ENCODE measurements around the gene COL15A1.

COL15A1 gene

GRCh38 chr9:98980291-98980690 lies 36.6 kb downstream of the COL15A1 start:
- Histone ChIP-seq H3K4me2 (ENCODE audit: low read length) (no peak overlapping the region), H3K9ac (ENCODE audit: low read length) (no peak overlapping the region), H3K4me1 (ENCODE audit: low read length) (peaks cover 3% of the 10 kb centered on the region; the same call in 1 of the 2 replicates), H3K4me3 (ENCODE audit: low read length) (no peak overlapping the region), H4K20me1 (ENCODE audit: insufficient read depth, low read length) (no peaks in the 10 kb centered on the region), H3K27ac (ENCODE audit: low read length) (no peak overlapping the region), H3K36me3 (replicated peaks; ENCODE audit: low read depth, low read length) (no peaks in the 10 kb centered on the region), H2AFZ (ENCODE audit: low read depth, low read length) (no peak overlapping the region), H3K27me3 (ENCODE audit: low read depth, low read length) (peaks cover 17% of the 10 kb centered on the region), H3K9me3 (ENCODE audit: insufficient read depth, low read length) (no peaks in the 10 kb centered on the region), H3K79me2 (ENCODE audit: low read length) (no peaks in the 10 kb centered on the region)
- no peak for TF ChIP-seq CTCF (IDR thresholded peaks at IDR 0.05; ENCODE audit: low read depth, low read length)
- TF ChIP-seq EZH2phosphoT487 (IDR thresholded peaks at IDR 0.05; ENCODE audit: low read depth) = no peak

GRCh38 chr9:98983295-98984268 lies 39.9 kb downstream of the COL15A1 start:
- H4K20me1 ChIP-seq (ENCODE audit: insufficient read depth, low read length) = no peaks in the 10 kb centered on the region
- H3K4me3 ChIP-seq (ENCODE audit: low read length) = no peak overlapping the region
- H3K9ac ChIP-seq (ENCODE audit: low read length) = no peak overlapping the region
- no peak overlapping the region for H3K4me2 ChIP-seq (ENCODE audit: low read length)
- H3K36me3 ChIP-seq (replicated peaks; ENCODE audit: low read depth, low read length) = no peaks in the 10 kb centered on the region
- H3K9me3 ChIP-seq (ENCODE audit: insufficient read depth, low read length) = no peaks in the 10 kb centered on the region
- TF ChIP-seq CTCF (IDR thresholded peaks at IDR 0.05; ENCODE audit: low read depth, low read length) (no peak), EZH2phosphoT487 (IDR thresholded peaks at IDR 0.05; ENCODE audit: low read depth) (no peak)
- H3K27me3 ChIP-seq (ENCODE audit: low read depth, low read length) = 0 out of 2 replicates have a peak, but pooled peaks cover 4% of the 10 kb centered on the region
- H3K4me1 ChIP-seq (ENCODE audit: low read length) = no peaks in the 10 kb centered on the region
- no peaks in the 10 kb centered on the region for H3K79me2 ChIP-seq (ENCODE audit: low read length)
- H2AFZ ChIP-seq (ENCODE audit: low read depth, low read length) = no peak overlapping the region
- H3K27ac ChIP-seq (ENCODE audit: low read length) = no peak overlapping the region

GRCh38 chr9:98985596-98985995 lies 41.9 kb downstream of the COL15A1 start:
- TF ChIP-seq CTCF (IDR thresholded peaks at IDR 0.05; ENCODE audit: low read depth, low read length) (no peak), EZH2phosphoT487 (IDR thresholded peaks at IDR 0.05; ENCODE audit: low read depth) (no peak)
- Histone ChIP-seq H3K79me2 (ENCODE audit: low read length) (no peaks in the 10 kb centered on the region), H3K4me2 (ENCODE audit: low read length) (no peak overlapping the region), H3K4me3 (ENCODE audit: low read length) (no peak overlapping the region), H4K20me1 (ENCODE audit: insufficient read depth, low read length) (no peaks in the 10 kb centered on the region), H3K9me3 (ENCODE audit: insufficient read depth, low read length) (no peaks in the 10 kb centered on the region), H3K9ac (ENCODE audit: low read length) (no peak overlapping the region), H2AFZ (ENCODE audit: low read depth, low read length) (no peak overlapping the region), H3K27me3 (ENCODE audit: low read depth, low read length) (no peaks in the 10 kb centered on the region), H3K4me1 (ENCODE audit: low read length) (peaks cover 14% of the 10 kb centered on the region), H3K27ac (ENCODE audit: low read length) (no peak overlapping the region), H3K36me3 (replicated peaks; ENCODE audit: low read depth, low read length) (no peaks in the 10 kb centered on the region)

- H3K36me3 ChIP-seq (replicated peaks; ENCODE audit: low read depth, low read length) = no peaks in the 10 kb centered on the region
- peaks cover 14% of the 10 kb centered on the region for H3K4me1 ChIP-seq (ENCODE audit: low read length)
- no peaks in the 10 kb centered on the region for H3K79me2 ChIP-seq (ENCODE audit: low read length)
- no peak overlapping the region for H3K27ac ChIP-seq (ENCODE audit: low read length)
- no peak overlapping the region for H2AFZ ChIP-seq (ENCODE audit: low read depth, low read length)
- no peaks in the 10 kb centered on the region for H3K9me3 ChIP-seq (ENCODE audit: insufficient read depth, low read length)
- H3K27me3 ChIP-seq (ENCODE audit: low read depth, low read length) = no peaks in the 10 kb centered on the region
- no peak overlapping the region for H3K4me2 ChIP-seq (ENCODE audit: low read length)
- no peaks in the 10 kb centered on the region for H4K20me1 ChIP-seq (ENCODE audit: insufficient read depth, low read length)
- no peak overlapping the region for H3K9ac ChIP-seq (ENCODE audit: low read length)
- H3K4me3 ChIP-seq (ENCODE audit: low read length) = no peak overlapping the region
- TF ChIP-seq CTCF (IDR thresholded peaks at IDR 0.05; ENCODE audit: low read depth, low read length) (no peak), EZH2phosphoT487 (IDR thresholded peaks at IDR 0.05; ENCODE audit: low read depth) (no peak)
Observed at GRCh38 chr9:98986866-98987651, 43.4 kb downstream of the COL15A1 start.
